Thyroid gland (tissue), 4 donors: ENCODE data around the gene IFT22.

Experiments
- CTCF ChIP-seq, 6 experiments: fragments of 200-600 bp in 3 of 6; fragments of 450-650 bp in 3 of 6; sonication (generic) in 3 of 6; IDR thresholded peaks; one replicate each; pipeline ENCODE4 v1.5.1; 2016 to 2019; ENCODE audit warnings: antibody characterized with exemption in 6 of 6, mild to moderate bottlenecking in 2 of 6, inconsistent platforms in 1 of 6, moderate library complexity in 1 of 6
- POLR2A ChIP-seq, 2 donors: fragments of 450-650 bp; IDR thresholded peaks; one replicate each; pipeline ENCODE4 v1.6.1; 2017; ENCODE audit warnings: antibody characterized with exemption in 2 of 2, mild to moderate bottlenecking in 2 of 2, moderate library complexity in 1 of 2

- TF ChIP-seq CTCF (IDR thresholded peaks at IDR 0.05) (no peak), POLR2A (IDR thresholded peaks at IDR 0.05) (no peak)
Observed at GRCh38 chr7:101362334-101363195, 41.0 kb upstream of the IFT22 start, which contains the start of gene COL26A1.
